H9 (cell line): ENCODE results near the gene DEAF1. TPM values are rescaled to one million over a fixed set of nuclear protein-coding genes. Genes with fewer than 3 reads are reported as not detected.

Source experiments
- DNase-seq: peaks from one replicate; pipeline ENCODE4 v3.0.0-alpha.2; 2017
- H2AFZ ChIP-seq: one replicate; pipeline ENCODE4 v1.6.1; 2013; ENCODE audit warnings: mild to moderate bottlenecking, low read length, control low read depth, moderate library complexity
- H2AK5ac ChIP-seq: 2 replicates; pipeline ENCODE4 v1.6.1; 2013; ENCODE audit warnings: low read length, control low read depth, mixed read lengths; ENCODE audit not compliant: insufficient read length
- H2BK120ac ChIP-seq: one replicate; pipeline ENCODE4 v1.6.1; 2013; ENCODE audit warnings: low read depth, mild to moderate bottlenecking, low read length, control low read depth, inconsistent platforms; ENCODE audit not compliant: poor library complexity, severe bottlenecking
- H2BK12ac ChIP-seq: 2 replicates; pipeline ENCODE4 v1.6.1; 2013; ENCODE audit warnings: low read length, control low read depth, mixed read lengths, low read depth; ENCODE audit not compliant: insufficient read length
- H2BK15ac ChIP-seq: 2 replicates; pipeline ENCODE4 v1.6.1; 2013; ENCODE audit warnings: low read depth, low read length, control low read depth
- H2BK20ac ChIP-seq: one replicate; pipeline ENCODE4 v1.6.1; 2013; ENCODE audit warnings: low read depth, mild to moderate bottlenecking, low read length, control low read depth, inconsistent platforms; ENCODE audit not compliant: poor library complexity, severe bottlenecking
- H2BK5ac ChIP-seq: 2 replicates; pipeline ENCODE4 v1.6.1; 2013; ENCODE audit warnings: low read length, control low read depth, mixed read lengths; ENCODE audit not compliant: insufficient read length
- H3K14ac ChIP-seq: 2 replicates; pipeline ENCODE4 v1.6.1; 2013; ENCODE audit warnings: low read length, control low read depth; ENCODE audit not compliant: insufficient read depth
- H3K18ac ChIP-seq: 2 replicates; pipeline ENCODE4 v1.6.1; 2013; ENCODE audit warnings: low read depth, mild to moderate bottlenecking, mixed read lengths, low read length, control low read depth; ENCODE audit not compliant: insufficient read length
- H3K23ac ChIP-seq: 2 replicates; pipeline ENCODE4 v1.6.1; 2013; ENCODE audit warnings: low read length, control low read depth, mixed read lengths, low read depth; ENCODE audit not compliant: insufficient read length
- H3K23me2 ChIP-seq: 2 replicates; pipeline ENCODE4 v1.6.1; 2013; ENCODE audit warnings: low read depth, mild to moderate bottlenecking, mixed read lengths, low read length, control low read depth; ENCODE audit not compliant: insufficient read length, poor library complexity, severe bottlenecking
- H3K27ac ChIP-seq: 2 replicates; pipeline ENCODE4 v1.5.1; 2013; ENCODE audit warnings: low read length, control low read depth, mixed read lengths, low read depth; ENCODE audit not compliant: insufficient read length
- H3K27me3 ChIP-seq: 2 replicates; pipeline ENCODE4 v1.6.1; 2013; ENCODE audit warnings: low read length, control low read depth, inconsistent platforms; ENCODE audit not compliant: insufficient read depth
- H3K4ac ChIP-seq: 2 replicates; pipeline ENCODE4 v1.6.1; 2013; ENCODE audit warnings: low read depth, mild to moderate bottlenecking, control low read depth, inconsistent platforms, low read length, moderate library complexity
- H3K4me1 ChIP-seq: 2 replicates; pipeline ENCODE4 v1.6.1; 2013; ENCODE audit warnings: low read length, control low read depth, inconsistent platforms; ENCODE audit not compliant: insufficient read depth
- H3K4me2 ChIP-seq: 2 replicates; pipeline ENCODE4 v1.6.1; 2013; ENCODE audit warnings: low read length, control low read depth, mixed read lengths; ENCODE audit not compliant: insufficient read length, insufficient read depth
- H3K56ac ChIP-seq: 2 replicates; pipeline ENCODE4 v1.6.1; 2013; ENCODE audit warnings: low read depth, mild to moderate bottlenecking, mixed read lengths, low read length, control low read depth; ENCODE audit not compliant: insufficient read length
- H3K79me1 ChIP-seq: 2 replicates; pipeline ENCODE4 v1.6.1; 2013; ENCODE audit warnings: low read depth, mild to moderate bottlenecking, moderate library complexity, low read length, control low read depth, inconsistent platforms; ENCODE audit not compliant: insufficient read depth, poor library complexity, severe bottlenecking
- H3K79me2 ChIP-seq: 2 replicates; pipeline ENCODE4 v1.6.1; 2013; ENCODE audit warnings: low read length, control low read depth, inconsistent platforms; ENCODE audit not compliant: insufficient read depth
- H3K9ac ChIP-seq: 2 replicates; pipeline ENCODE4 v1.6.1; 2013; ENCODE audit warnings: low read length, control low read depth, mixed read lengths; ENCODE audit not compliant: insufficient read length; ENCODE audit errors: extremely low read depth
- H3K9me3 ChIP-seq: one replicate; pipeline ENCODE4 v1.6.1; 2013; ENCODE audit warnings: low read depth, low read length, inconsistent platforms; ENCODE audit not compliant: control insufficient read depth
- H3T11ph ChIP-seq: one replicate; pipeline ENCODE4 v1.6.1; 2013; ENCODE audit warnings: mild to moderate bottlenecking, low read length, control low read depth, inconsistent platforms
- H4K20me1 ChIP-seq: one replicate; pipeline ENCODE4 v1.6.1; 2013; ENCODE audit not compliant: control insufficient read depth, insufficient read length, insufficient read depth
- H4K5ac ChIP-seq: 2 replicates; pipeline ENCODE4 v1.6.1; 2013; ENCODE audit warnings: low read depth, mild to moderate bottlenecking, mixed read lengths, low read length, control low read depth; ENCODE audit not compliant: insufficient read length
- H4K8ac ChIP-seq: replicated peaks from 2 replicates; pipeline ENCODE4 v1.6.1; 2013; ENCODE audit warnings: low read length, control low read depth, mixed read lengths, low read depth; ENCODE audit not compliant: insufficient read length
- H4K91ac ChIP-seq: 2 replicates; pipeline ENCODE4 v1.6.1; 2013; ENCODE audit warnings: low read depth, mild to moderate bottlenecking, moderate library complexity, mixed read lengths, low read length, control low read depth; ENCODE audit not compliant: insufficient read length
- H3K27ac Mint-ChIP-seq, 3 experiments: 2 replicates in 2 of 3; 3 replicates in 1 of 3; pipeline ENCODE4 v1.8.0; 2020 to 2021; ENCODE audit warnings: mixed read lengths in 3 of 3, mild to moderate bottlenecking in 1 of 3, moderate library complexity in 1 of 3
- H3K27me3 Mint-ChIP-seq: 2 replicates; pipeline ENCODE4 v1.8.0; 2021; ENCODE audit warnings: low read depth, mild to moderate bottlenecking, moderate library complexity, mixed read lengths
- H3K36me3 Mint-ChIP-seq, 3 experiments: 2 replicates in 2 of 3; 3 replicates in 1 of 3; pipeline ENCODE4 v1.8.0; 2020 to 2021; ENCODE audit warnings: low read depth in 3 of 3, mixed read lengths in 3 of 3; ENCODE audit not compliant: insufficient read depth in 1 of 3
- H3K4me1 Mint-ChIP-seq, 2 experiments: 2 replicates each; pipeline ENCODE4 v1.8.0; 2020; ENCODE audit warnings: mixed read lengths in 2 of 2
- H3K4me3 Mint-ChIP-seq, 2 experiments: 2 replicates in 1 of 2; 3 replicates in 1 of 2; pipeline ENCODE4 v1.8.0; 2020 to 2021; ENCODE audit warnings: mild to moderate bottlenecking in 2 of 2, mixed read lengths in 2 of 2, moderate library complexity in 1 of 2
- H3K9me3 Mint-ChIP-seq, 2 experiments: 2 replicates in 1 of 2; 3 replicates in 1 of 2; pipeline ENCODE4 v1.8.0; 2020; ENCODE audit warnings: mild to moderate bottlenecking in 2 of 2, mixed read lengths in 2 of 2, moderate library complexity in 1 of 2
- CTCF ChIP-seq: fragments of 200-600 bp; sonication (generic); conservative IDR thresholded peaks from 3 replicates; pipeline ENCODE4 v1.8.0; 2021; ENCODE audit warnings: antibody characterized with exemption, mild to moderate bottlenecking
- WGBS: extraction: QIAGEN DNeasy Blood & Tissue Kit; methylation state at CpG from one replicate; pipeline ENCODE4 v1.1.7; 2013; ENCODE audit warnings: missing lambda C conversion rate, low lambda C conversion rate, mixed read lengths; ENCODE audit not compliant: insufficient read length; ENCODE audit errors: extremely low coverage; 5-methylcytosine and 5-hydroxymethylcytosine counted together
- total RNA-seq: library from RNA; stranded (reverse); gene quantifications from 2 replicates; pipeline ENCODE4 v1.2.1, GENCODE V29; 2021

The DEAF1 gene
- total RNA-seq, 1 experiment from 2014 or later: 67.3 TPM

- Histone ChIP-seq H3K23me2 (peaks cover 19% of the 10 kb centered on the region), H4K91ac (no peak within 1 kb of the TSS), H3K79me2 (no peaks in the 10 kb centered on the region), H2BK5ac (no peak within 1 kb of the TSS), H3K4me1 (no peaks in the 10 kb centered on the region; the same call in 1 of the 2 replicates), H3K56ac (no peak within 1 kb of the TSS), H3K27ac (no peak within 1 kb of the TSS), H4K5ac (no peak within 1 kb of the TSS), H2AK5ac (no peak within 1 kb of the TSS), H3K9me3 (no peaks in the 10 kb centered on the region), H3T11ph (no peak within 1 kb of the TSS), H2BK12ac (no peak within 1 kb of the TSS), H2BK120ac (no peak within 1 kb of the TSS), H4K8ac (no peak within 1 kb of the TSS), H3K23ac (no peak within 1 kb of the TSS), H3K27me3 (peaks cover 33% of the 10 kb centered on the region), H3K4ac (no peak within 1 kb of the TSS; the same call in 1 of the 2 replicates), H4K20me1 (no peaks in the 10 kb centered on the region), H2BK20ac (no peak within 1 kb of the TSS), H3K14ac (peak within 1 kb of the TSS; percentile 73), H3K4me2 (peak within 1 kb of the TSS; percentile 33), H3K18ac (peak within 1 kb of the TSS; percentile 72), H2AFZ (no peak within 1 kb of the TSS), H3K79me1 (no peaks in the 10 kb centered on the region), H2BK15ac (no peak within 1 kb of the TSS), H3K9ac (no peak within 1 kb of the TSS)
- Mint-ChIP-seq H3K27ac (no peak within 1 kb of the TSS; a peak in 1 of 7 replicates), H3K4me3 (peak within 1 kb of the TSS; percentile 66 to 80), H3K4me1 (peaks cover 18 to 28% of the 10 kb centered on the region in 2 experiments), H3K9me3 (no peaks in the 10 kb centered on the region; a peak in 2 of 5 replicates), H3K36me3 (peaks cover 0 to 12% (median 0%) of the 10 kb centered on the region in 3 experiments; a peak in 2 of 7 replicates), H3K27me3 (peaks cover 56% of the 10 kb centered on the region)
- TF ChIP-seq CTCF: no peak
- WGBS: no CpG with 5 or more reads among the region's 100 CpGs
- peak; percentile 60 for DNase-seq
These were observed 58.3 kb downstream of the DEAF1 start, which contains the start of gene DRD4 for GRCh38 chr11:636511-637332. DRD4 (plus strand) TSS chr11:637269; CDS start chr11:637305, 36 bp downstream.
